Panc1 (cell line): ENCODE measurements around the gene RASSF4.

Source experiments
- TCF7L2 ChIP-seq: IDR thresholded peaks from 2 replicates; pipeline ENCODE4 v1.6.1; 2011; ENCODE audit warnings: mild to moderate bottlenecking, low read depth, low read length, inconsistent platforms
- TF ChIP-seq, protein P1 (sequence below): fragments of 450-650 bp; IDR thresholded peaks from 2 replicates; pipeline ENCODE4 v1.5.1; 2017; ENCODE audit warnings: mild to moderate bottlenecking

DNA sequence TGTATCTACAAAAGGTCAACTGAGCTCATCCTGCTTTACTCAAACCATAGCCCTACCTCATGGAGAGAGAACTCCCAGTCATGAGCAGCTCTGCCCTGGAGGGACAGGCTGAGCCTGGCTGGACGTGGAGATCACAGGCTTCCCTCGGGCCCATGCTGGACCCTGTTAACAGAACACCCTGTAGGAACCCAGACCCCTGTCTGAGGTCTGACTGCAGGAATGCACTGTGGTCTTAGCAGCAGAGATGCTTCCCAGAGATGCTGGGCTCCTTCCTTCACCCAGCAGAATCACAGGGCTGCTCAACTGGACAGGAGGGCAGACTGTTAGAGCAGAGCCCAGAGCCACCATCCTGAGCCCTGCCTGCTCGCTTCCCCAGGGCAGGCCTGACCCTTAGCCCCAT lies 47.7 kb upstream of the RASSF4 start:
- TF ChIP-seq, protein P1, sequence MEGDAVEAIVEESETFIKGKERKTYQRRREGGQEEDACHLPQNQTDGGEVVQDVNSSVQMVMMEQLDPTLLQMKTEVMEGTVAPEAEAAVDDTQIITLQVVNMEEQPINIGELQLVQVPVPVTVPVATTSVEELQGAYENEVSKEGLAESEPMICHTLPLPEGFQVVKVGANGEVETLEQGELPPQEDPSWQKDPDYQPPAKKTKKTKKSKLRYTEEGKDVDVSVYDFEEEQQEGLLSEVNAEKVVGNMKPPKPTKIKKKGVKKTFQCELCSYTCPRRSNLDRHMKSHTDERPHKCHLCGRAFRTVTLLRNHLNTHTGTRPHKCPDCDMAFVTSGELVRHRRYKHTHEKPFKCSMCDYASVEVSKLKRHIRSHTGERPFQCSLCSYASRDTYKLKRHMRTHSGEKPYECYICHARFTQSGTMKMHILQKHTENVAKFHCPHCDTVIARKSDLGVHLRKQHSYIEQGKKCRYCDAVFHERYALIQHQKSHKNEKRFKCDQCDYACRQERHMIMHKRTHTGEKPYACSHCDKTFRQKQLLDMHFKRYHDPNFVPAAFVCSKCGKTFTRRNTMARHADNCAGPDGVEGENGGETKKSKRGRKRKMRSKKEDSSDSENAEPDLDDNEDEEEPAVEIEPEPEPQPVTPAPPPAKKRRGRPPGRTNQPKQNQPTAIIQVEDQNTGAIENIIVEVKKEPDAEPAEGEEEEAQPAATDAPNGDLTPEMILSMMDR: no peak
- no peak for TF ChIP-seq TCF7L2
